ENCODE measurements around the gene PNKP. TPM values are rescaled to one million over a fixed set of nuclear protein-coding genes. Genes with fewer than 3 reads are reported as not detected.

PNKP gene
- total RNA-seq, 1 donor from 2014 or later: 33.7 TPM

DNA sequence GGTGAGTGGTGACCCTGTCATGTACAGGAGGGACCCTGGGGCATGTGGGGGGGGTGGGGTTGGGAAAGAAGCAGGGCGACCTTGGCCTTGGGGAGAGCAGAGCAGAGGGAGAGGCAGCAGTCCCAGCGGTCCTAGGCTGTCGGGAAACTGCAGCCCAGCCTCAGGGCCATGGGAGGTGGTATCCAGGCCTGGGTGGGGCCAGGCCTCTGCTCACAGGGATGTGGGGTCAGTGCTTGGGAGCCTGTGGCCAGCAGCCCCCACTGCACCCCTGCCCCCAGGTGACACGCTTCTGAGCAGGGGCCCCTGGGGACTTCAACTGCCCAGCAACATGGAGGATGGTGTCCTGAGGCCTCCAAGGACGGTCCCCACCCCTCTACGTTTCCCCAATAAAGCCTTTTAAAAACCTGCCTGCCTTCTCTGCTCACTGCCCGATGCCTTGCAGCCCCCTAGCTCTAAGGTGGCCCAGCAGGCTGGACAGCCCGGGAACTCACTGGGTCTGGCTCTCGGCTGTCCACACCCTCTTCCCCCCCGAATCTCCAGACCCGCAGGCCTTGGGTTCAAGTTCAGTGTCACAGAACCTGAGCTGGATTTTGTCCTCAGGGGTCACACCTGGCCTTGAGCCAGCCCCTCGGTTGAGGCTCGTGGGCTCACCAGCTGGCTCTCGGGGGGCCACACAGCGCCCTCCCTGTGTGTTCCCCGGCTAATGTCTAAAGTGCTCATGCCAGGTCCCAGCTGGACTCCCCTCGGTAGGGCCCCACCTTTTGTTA lies 6.9 kb downstream of the PNKP start:
- ATAC-seq: no peak
- DNase-seq (ENCODE audit: low spot score): no peak

DNA sequence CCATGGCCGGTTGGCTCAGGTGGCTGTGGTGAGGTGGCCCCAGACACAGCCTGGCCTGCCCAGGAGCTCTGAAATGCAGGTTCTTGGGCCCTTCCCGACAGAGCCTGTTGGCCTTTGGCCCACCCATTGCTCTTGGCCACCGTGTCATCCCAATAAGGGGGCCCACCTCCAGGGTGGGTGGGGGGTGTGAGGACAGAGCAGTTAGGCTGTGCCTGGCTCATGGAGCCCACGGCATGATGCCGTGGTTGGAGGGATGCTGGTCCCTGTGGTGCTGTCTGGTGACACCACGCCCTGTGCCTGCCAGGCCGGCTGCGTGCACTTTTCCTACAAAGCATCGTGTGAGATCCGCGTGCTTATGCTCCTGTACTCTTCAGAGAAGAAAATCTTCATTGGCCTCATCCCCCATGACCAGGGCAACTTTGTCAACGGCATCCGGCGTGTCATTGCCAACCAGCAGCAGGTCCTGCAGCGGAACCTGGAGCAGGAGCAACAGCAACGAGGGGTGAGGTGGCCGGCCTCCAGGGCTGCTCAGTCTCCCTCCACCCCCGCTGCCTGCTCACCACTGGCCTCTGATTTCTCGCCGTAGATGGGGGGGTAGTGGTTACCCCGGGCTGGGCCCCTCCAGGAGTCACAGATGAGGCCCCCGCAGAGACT lies 7.6 kb downstream of the PNKP start:
- peak; percentile 48 for DNase-seq (ENCODE audit: low spot score)
- ATAC-seq: no peak

DNA sequence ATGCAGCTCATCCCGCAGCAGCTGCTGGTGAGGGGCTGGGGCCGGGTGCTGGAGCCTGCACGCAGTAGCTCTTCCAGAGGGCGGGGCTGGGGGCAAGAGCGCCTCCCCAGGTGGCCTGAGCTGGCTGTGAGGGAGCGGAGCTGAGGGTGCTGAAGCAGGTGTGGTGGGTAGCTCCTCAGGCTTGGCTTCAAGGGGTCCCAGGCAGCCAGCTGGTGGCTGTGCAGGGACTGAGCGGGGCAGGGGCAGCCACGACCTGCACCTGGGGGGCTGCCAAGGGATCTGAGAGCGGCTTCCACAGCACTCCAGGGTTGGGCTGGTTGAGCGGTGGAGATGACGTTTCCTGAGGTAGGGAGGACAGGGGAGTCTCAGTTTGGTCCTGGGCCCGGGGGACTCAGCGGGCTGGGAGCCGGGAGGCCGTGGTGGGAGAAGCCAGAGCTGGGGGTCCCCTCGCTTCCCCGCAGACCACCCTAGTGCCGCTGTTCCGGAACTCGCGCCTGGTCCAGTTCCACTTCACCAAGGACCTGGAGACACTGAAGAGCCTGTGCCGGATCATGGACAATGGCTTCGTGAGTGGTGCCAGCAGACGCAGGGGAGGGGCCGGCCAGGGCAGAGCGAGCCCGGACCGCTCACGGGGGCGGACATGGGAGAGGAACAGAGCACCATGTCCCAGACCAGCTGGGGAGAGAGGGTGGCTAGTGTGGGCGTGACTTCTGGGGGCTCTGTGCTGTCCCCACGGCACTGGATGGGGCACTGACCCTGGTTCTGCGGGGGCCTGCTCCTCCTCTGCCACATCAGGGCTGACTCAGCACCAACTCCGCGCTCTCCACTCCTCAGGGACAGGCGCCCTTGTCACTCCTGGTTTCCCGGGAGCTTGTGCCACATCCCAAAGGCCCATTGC lies 9.0 kb downstream of the PNKP start:
- ATAC-seq (no peak), DNase-seq (ENCODE audit: low spot score) (peak; percentile 48)

DNA sequence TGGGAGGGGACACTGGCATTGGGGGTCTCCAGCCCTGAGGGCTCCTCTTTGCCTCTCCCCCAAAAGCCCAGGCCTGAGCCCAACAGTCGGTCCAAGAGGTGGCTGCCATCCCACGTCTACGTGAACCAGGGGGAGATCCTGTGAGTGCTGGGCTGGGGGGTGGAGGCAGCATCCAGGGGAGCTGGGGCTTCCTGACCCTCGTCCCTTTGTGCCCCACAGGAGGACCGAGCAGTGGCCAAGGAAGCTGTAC lies 9.6 kb downstream of the PNKP start:
- DNase-seq (ENCODE audit: low spot score): peak; percentile 46
- ATAC-seq: no peak

DNA sequence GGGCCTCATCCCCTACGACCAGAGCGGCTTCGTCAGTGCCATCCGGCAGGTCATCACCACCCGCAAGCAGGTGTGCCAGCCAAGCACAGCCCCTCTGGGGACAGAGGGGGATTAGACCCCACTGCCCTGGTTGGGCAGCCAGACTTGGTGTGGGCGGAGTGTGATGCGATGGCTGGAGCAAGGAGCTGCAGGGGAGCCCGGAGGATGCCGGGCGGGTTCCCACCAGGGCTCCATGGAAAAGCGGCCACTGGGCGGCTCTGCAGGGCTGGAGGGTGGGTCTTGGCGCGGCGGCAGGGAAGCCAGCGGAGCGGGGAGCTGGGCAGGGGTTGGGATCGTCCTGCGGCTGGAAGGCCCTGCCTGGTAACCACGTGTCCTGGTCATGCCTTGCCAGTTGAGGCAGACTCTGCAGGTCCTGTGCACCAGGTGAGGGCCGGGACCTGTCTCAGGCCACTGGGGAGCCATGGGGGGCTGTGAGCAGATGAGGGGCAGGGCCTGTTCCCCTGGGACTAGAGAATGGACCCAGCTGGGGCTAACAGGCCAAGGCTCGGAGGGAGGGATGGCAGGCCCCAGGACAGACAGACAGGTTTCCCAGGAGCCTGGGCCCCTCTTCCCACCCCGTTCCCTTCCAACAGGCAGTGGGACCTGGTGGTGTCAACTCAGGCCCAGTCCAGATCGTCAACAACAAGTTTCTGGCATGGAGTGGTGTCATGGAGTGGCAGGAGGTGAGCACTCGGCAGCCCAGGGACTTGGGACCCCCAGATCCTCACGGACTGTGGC lies 10.1 kb downstream of the PNKP start:
- ATAC-seq: no peak
- peak; percentile 47 for DNase-seq (ENCODE audit: low spot score)

DNA sequence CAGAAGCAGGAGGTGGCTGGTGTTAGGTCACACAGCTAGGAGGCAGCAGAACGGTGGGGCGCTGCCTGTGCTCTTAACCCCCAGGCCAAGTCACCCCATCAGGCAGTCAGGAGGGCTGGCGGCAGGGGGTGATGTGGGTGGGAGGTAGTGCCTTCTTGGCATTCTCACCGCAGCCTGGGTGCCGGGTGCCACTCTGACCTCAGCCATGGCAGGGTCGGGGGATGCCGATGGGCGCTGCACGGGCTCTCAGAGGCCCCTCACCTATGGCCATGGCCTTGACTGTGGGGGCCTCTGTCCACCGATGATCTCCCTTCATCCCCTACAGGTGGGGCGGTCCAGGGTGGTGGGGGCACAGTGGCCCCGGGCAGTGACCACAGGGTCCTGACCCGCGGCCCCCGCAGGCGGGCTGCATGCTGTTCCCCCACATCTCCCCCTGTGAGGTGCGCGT lies 10.8 kb downstream of the PNKP start:
- peak; percentile 46 for DNase-seq (ENCODE audit: low spot score)

DNA sequence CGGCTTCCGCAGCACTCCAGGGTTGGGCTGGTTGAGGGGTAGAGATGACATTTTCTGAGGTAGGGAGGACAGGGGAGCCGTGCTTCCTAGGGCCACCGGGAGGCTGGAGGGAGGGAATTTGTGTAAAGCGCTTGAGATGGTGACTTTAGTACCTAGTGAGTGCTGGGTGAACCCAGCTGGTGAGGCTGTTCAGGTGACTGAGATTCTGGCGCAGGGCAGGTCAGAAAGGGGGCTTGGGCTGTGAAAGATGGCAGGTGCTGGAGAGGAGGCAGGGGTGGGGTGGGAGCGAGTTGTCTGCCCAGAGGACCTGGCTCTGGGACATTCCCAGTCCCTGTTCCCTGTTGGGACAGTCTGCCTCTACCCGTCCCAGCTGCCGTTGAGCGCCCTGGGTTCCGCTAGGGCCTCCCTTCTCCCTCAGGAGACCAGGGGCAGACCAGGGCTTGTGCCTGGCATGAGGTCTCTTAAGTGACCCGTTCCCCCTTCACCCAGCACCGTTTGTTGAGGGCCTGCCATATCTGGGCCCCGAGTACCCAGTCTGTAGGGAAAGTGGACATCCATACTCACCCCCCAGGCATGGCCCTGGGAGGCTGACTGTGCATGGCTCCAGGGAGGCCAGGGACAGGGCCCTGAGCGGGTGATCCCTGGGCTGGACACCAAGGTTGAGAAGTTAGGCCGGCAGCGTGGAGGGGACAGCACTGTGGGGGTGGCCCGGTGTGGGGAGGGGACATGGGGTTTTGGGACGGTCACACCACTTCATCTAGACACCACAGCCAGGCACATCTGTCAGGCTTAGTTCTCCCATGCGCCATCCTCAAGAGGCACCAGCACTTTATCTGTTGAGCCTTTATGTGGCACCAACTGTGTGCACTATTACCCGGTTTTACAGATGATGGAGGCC lies 11.5 kb downstream of the PNKP start:
- ATAC-seq (no peak), DNase-seq (ENCODE audit: low spot score) (peak; percentile 44)

More for the DNA sequence above, 10.8 kb downstream of the PNKP start:
- ATAC-seq: no peak

DNA sequence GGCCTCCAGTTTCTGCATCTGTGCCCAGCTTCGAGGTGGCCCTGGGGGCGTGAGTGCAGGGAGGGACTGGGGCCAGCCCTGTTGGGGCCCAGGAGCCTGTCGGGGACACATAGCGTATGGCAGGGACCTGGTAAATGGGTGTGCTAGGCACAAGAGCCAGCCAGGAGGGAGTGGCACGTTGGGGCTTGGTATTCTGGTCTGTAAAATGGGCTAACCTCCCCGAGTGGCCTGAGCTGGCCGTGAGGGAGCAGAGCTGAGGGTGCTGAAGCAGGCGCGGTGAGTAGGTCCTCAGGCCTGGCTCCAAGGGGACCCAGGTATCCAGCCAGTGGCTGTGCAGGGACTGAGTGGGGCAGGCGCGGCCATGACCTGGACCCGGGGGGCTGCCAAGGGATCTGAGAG lies 12.1 kb downstream of the PNKP start:
- DNase-seq (ENCODE audit: low spot score) (no peak), ATAC-seq (no peak)

DNA sequence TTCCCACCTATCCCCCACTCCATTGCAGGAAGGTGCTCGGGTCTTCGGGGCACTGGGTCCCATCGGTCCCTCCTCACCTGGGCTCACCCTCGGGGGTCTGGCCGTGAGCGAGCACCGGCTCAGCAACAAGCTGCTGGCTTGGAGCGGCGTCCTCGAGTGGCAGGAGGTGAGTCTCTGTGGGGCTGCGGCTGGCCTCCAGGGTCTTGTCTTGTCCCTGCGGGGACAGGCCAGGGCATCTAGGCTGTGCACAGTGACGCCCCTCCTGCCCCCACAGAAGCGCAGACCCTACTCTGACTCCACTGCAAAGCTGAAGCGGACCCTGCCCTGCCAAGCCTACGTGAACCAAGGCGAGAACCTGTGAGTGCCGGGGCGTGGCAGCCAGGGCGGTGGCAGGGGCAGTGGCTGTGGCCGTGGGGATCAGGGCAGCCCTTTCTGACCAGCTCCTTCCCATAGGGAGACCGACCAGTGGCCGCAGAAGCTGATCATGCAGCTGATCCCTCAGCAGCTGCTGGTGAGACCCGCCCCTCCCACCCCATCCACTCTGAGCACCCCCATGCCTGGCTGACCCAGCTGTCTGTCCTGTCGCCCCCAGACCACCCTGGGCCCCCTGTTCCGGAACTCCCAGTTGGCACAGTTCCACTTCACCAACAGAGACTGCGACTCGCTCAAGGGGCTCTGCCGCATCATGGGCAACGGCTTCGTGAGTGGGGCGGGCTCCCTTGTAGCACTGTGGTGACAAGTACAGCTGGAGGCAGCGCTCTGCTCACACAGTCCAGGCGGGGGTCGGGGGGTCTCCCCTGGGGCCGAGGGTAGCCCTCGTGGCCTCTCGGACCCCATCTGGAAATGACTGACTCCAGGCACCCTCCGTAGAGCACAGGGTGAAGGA lies 12.8 kb downstream of the PNKP start:
- DNase-seq (ENCODE audit: low spot score): peak; percentile 53

DNA sequence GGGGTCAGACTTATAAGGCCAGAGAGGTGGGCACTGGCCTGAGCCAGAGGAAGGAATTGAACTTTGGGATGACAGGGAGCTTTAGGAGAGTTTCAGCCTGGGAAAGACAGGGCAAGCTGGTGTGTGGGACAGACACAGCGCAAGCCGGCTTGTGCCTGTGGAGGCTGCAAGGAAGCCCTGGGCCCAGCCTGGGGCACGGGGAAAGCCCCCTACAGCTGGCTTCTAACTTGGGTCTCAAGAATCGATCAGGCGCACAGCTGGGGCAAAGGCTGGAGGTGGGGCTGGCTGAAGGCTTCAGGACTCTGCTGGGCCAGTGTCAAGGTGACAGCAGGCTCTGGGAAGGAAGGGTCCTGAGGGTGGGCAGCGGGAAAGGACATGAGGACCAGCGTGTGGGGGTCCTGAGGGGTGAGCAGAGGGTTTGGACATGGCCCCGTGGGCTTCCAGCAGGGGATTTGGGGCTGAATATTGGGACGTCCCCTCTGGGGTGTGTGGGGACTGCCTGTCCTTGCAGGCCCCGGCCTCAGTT lies 13.5 kb downstream of the PNKP start:
- ATAC-seq: no peak
- no peak for DNase-seq (ENCODE audit: low spot score)

More for the DNA sequence above, 12.8 kb downstream of the PNKP start:
- no peak for ATAC-seq

DNA sequence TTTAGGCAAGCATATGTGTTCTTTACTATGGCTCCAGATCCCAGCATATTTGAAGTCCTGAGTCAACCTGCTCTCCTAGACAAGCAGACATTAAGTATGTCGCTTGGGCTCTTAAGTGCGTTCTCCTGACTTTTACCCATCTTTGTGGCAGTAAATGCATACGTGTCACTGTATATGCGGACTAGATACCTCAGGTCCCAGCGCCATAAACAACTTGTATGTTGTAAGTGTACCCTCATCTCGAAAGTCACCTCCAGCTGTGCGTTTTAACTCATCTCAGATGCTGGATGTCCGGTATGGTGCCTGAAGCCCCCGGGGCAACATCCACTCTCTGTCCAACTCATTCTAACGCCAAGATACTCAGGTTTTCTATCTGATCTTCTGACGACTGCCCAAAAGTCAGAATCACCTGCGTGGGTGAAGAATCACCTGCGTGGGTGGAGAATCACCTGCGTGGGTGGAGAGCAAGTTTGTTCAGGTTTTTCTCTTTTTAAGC lies 14.7 kb downstream of the PNKP start:
- ATAC-seq: no peak
- no peak for DNase-seq (ENCODE audit: low spot score)

DNA sequence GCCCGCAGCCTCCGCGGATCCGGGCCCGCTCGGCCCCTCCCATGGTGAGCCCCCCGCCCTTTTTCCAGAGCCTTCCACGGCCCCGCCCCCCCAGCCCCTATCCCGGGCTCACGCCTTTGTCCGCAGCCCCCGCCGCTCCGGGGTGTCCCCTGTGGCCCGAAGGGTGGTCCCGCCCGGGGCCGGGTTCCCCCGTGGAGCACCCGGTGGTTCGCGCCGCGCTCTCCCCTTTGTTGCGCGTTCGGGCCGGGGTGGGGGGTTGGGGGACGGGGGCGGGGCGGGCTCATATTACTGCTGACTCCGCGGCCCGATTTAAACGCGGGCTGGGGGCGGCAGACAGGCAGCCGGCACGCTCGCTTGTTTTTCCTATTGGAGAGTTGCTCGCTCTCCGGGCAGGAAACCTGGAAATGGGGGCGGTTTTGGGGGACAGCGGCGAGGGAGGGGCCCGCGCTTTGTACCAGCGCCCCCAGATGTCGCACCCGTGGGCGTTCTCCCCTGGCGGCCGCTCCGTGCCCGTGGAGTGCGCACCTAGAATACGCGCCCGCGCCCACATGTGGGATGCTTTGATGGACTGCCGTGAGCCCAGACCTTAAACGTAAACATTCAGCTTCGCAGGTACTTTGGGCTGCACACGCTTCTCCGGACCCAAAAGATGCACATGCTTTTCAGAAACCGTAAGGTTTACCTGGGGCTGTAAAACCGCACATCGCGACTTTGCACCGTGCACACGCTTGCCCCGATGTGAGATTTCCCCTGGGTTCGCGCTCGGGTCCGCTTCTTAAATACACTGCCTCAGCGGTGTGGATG lies 15.7 kb downstream of the PNKP start:
- ATAC-seq (peak; percentile 3), DNase-seq (ENCODE audit: low spot score) (no peak)

DNA sequence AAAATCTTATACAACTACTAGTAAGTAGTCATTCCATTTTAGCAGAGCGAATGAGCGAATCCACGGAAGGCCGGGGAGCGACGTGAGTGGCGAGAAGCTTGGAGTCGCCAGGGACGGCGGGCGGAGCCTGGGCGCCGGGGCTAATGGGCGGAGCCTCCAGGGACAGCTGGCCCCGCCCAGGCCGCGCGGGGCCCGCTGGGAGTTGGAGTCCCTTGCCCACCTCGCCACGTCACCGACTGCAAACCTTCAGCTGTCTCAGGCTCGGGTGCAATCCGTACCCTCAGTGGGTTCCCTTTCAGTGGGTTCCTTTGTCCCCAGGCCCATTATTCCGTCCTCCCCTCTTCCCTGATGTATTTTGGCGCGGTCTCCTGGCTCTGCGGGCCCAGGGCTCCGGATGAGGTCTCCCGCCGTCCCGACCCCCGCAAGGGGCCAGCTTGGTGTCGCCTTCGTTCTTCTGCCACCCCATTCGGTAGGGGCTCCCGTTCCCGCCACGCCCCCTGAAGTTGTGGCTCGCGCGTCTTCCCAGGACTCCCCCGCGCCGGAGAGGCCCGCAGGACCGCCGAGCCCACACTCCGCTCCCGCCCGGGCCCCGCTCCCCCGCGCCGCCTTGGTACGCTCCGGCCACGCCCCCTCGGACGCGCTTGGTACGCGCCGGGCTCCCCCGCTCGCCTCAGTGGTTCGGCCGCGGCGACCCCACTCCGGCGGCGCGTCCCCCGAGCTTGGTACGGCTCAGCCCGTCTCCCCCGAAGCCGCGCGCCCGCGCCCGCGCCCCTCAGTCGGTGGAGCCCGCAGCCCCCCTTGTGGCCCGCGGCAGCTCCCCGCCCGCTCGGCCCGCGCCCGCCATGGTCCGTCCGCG lies 16.7 kb downstream of the PNKP start, which contains the start of gene PTOV1:
PTOV1 (plus strand) TSS at position 673 of the 856 bp plus-strand sequence.
- peak; percentile 93 for DNase-seq (ENCODE audit: low spot score)
- ATAC-seq: peak; percentile 93

DNA sequence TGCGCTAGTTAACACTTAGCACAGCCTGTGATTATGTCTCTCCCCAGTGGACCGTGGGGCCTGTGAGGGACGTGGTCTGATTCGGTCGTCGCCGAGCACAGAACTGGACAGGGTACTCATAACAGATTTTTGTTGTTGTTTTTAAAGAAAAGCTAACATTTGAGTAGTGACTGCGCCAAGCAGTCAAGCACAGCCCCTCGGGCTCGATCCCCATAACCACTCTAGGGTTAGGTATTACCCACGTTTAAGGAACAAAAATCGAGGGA lies 17.2 kb downstream of the PNKP start:
- ATAC-seq (no peak), DNase-seq (ENCODE audit: low spot score) (no peak)

DNA sequence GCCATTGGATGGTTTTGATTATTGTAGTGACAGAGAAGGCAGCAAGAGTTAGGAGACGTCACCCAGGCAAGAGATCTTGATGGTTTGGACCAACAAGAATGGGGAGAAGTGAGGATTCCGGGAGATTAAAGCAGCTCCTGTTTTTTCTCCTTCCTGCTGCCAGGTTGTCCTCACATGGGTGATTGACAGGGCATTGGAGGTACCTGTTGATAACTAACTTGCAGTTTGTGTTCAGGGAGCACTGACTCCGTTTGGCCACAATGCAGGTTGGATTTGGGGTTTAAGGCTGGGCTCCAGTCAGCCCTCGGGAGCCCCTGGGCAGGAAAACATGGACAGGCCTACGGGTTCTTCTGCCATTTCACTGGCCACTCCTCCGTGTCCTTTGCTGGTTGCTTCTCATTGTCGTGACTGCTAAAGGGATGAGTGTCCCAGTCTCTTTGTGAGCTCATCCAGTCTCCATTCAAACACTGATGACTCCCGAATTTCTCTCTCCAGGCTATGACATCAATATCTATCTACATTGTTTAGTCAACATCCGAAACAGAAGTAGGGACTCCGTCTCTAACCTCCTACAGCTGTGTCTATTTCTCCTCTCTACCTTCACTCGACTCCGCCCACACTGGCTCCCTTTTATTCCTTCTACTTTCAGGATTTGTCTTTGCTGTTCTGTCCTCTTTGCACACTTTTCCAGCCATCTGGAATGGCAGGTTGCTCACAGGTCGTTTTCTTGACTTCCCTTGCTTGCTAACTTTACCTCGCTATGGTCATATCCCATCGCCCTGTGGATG lies 17.7 kb downstream of the PNKP start:
- DNase-seq (ENCODE audit: low spot score): no peak
- no peak for ATAC-seq

DNA sequence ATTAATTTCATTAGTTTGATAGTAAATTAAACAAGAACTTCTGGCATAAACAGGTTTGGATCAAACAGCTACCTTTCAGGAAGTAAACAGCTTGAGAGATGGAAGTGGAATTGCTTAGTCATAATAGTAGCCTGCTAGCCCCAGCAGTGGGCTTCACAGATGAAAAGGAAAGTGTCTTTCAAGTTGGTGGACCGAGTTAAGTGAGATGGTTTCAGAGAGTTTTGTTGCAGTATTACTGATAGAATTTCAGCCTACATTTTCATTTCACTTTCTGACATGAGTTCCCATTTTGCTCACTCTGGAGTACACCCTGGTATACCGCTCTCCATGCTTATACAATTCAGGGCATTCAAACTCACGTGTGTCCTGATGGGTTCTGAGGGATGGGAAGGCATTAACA lies 18.4 kb downstream of the PNKP start:
- no peak for DNase-seq (ENCODE audit: low spot score)
- ATAC-seq: no peak

Data from left lobe of liver (tissue), 2 donors.